HG03521 (cell line): Measurements from ENCODE around the gene ABCA12.
A peak's percentile ranks its signal among the peaks of the same experiment; 100 is the strongest.

ENCODE experiments used
- ATAC-seq: cut with Tn5 transposase; IDR thresholded peaks from one replicate; pipeline ENCODE4 v1.9.1; 2021; ENCODE audit warnings: mild to moderate bottlenecking, moderate library complexity; ENCODE audit not compliant: unreplicated experiment

Gene ABCA12

GRCh38 chr2:215052404-215052803 is 86.0 kb downstream of the ABCA12 start:
- ATAC-seq = no peak

DNA sequence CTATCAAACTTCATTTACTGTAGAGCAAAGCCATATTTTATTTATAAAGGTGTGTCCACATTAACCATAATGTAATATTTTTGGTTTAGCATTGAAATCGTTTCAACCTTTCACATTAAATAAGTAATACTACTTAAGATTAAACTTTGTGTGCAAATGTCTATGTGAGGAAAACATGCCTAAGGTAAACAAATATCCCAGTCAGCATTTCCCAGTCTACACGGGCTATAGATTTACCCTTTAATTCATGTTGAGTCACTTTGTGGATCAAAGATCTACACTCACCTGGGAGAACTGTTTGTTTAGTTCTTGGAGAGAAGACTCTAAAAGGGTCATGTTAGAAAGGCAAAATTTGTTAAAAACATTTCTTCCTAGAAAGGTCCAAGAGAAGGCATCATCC is 89.1 kb downstream of the ABCA12 start:
- ATAC-seq = no peak

DNA sequence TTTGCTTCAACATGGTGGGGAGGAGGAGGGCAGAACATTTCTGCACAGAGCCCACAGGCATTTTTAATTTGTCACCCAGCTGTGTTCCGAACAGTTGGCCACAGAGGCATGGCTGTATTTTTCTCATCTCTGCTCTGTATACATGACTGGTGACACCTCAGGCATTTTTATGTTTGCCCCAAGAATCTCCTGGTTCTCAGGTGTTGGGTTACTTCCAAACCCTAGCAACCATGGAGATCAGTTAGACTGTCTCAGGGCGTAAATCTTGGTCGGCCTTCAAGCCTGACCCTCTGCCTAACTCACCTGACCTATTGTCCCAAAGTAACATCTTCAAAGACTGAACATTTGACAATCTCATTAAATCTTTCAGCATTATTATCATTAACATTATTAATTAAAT is 100.0 kb downstream of the ABCA12 start:
- no peak for ATAC-seq

GRCh38 chr2:215036314-215036713 is 102.1 kb downstream of the ABCA12 start:
- ATAC-seq = no peak

GRCh38 chr2:215034154-215034553 is 104.3 kb downstream of the ABCA12 start:
- no peak for ATAC-seq

DNA sequence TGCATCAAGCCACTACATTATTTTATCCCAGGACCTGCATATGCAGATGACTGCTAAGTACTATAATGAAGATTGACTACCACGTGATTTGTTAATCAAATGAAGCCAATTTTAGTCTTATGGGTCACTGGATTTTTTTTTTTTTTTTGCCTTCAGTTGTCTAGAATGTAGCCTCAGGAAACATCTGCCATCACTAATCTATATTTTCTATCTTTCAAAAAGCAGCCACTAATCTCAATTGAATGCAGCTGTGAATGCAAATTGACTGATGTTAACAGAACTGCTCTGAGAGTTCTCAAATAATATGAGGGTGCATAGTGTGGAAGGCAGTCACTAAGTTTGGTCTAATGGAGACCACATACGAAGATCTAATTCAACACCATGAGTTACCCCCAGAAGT is 106.3 kb downstream of the ABCA12 start:
- ATAC-seq = no peak

- ATAC-seq = no peak
Observed at GRCh38 chr2:215031321-215031720, 107.1 kb downstream of the ABCA12 start.

GRCh38 chr2:215029936-215030335 is 108.5 kb downstream of the ABCA12 start:
- no peak for ATAC-seq

DNA sequence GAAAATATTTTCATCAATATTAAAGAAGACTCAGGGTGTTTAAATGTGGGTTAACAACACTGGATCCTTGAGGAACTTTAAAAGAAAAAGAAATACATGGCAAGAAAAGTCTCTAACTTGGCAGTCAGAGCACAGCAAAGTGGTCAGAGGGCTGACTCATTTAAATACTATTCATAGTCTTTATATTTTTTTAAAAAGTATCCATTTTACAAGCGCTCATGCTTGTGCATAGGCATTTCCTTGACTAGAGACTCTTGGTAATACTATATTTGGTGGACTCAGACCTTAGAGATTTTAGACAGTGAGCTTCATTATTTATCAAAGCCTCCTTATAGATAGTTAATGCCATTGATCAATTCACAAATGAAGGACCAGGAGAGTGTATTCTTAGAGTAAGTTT is 110.2 kb downstream of the ABCA12 start:
- ATAC-seq = no peak

DNA sequence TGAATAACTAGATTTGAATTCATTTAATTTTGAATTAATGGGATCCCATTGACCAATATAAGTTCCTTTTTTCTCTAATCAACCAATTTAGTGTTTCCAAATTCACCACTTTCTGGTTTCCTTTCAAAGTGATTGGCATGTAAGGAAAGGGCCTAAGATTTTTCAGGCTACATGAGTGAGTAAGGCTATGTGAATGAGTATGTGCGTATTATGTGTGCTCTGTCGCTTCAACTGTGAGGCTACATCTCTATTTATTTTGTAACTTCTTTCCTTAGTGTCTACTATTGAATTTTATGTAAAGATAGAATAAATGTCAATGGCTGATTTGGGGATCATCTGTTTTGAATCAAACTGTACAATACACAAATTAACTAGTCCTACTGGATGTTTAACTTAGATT is 110.6 kb downstream of the ABCA12 start:
- no peak for ATAC-seq

DNA sequence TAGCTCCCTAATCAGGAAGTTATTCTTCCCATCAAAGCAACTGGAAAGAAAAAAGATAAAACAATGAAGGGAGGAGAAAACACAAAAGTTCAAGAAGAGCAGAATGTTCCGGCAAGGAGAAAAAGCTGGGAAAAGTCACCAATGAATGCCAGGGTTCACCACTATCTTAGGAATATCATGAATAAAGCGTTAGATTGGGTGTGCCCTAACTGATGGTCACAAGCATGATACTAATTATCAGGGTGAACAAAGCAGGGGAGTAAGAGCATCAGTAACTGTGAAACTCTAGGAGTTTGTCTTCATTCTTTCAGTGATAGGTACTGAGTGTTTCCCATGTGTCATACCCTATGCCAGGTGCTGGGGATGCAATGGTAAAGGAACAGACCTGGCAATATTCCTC is 115.5 kb downstream of the ABCA12 start:
- no peak for ATAC-seq

DNA sequence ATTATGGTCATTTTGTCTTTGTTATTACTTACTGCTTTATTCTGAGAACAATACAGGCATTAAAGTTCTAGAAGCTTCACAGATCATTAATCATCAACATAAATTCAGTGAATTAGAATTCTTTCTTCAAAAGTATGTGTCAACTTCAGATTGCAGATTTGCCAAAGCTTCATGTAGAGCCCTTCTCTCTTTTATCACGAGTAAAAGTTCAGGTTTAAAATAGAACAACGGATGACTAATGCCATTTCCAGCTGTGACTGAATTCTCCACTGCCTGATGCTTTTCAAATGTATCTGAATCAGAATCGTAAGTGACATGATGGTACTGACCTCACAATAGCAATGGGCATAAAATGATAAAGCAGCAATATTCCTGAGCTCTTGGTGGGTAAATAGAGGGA is 116.0 kb downstream of the ABCA12 start:
- no peak for ATAC-seq

- no peak for ATAC-seq
Observed at GRCh38 chr2:215020283-215020682, 118.1 kb downstream of the ABCA12 start.

DNA sequence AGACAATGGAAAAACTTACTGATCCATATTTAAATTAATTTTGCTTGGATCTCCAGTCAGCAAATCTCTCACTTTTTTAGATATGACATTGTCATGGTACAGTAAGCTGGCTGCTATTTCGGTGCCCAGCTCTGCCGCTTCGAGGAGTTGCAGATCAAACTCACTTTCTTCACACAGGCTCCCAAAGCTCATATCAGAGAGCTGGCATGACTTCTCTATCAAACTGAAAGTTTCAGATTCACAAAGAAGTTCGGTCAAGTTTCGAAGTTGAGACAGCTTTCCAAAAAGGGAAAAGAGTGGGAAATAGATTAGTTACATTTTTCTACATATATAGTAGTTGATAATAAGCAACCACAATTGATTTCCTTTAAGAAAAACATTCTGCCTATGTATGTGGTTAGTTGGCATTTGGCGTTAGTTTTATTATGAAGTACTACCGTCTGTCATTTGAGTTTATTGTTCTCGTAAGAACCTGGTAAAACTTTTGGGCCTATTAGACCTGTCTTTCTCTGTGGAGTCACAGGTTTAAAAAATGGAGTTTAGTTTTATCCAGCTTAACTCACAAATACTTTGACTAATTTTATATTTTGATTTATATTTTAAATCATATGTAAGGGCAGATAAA is 118.8 kb downstream of the ABCA12 start:
- ATAC-seq = no peak

GRCh38 chr2:215019085-215019484 is 119.3 kb downstream of the ABCA12 start:
- no peak for ATAC-seq

GRCh38 chr2:215015421-215015820 is 123.0 kb downstream of the ABCA12 start:
- no peak for ATAC-seq

DNA sequence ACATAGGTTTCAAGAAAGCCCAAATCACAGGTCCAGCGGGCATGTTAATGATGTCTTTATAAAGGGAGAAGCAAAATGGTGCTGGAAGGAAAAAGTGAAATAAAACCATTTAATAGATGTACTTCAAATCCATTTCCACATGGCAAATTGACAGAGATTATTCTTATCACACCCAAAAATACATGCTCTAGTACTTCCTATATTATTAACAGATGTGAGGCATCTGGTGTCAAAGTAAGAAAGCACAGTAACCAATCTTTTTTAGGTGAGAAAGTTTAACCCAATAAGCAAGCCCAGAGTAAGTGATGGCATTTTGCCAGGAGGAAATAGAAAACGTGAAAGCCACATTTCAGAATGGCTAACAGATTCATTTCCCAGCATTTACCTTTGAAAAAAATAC is 128.0 kb downstream of the ABCA12 start:
- no peak for ATAC-seq

DNA sequence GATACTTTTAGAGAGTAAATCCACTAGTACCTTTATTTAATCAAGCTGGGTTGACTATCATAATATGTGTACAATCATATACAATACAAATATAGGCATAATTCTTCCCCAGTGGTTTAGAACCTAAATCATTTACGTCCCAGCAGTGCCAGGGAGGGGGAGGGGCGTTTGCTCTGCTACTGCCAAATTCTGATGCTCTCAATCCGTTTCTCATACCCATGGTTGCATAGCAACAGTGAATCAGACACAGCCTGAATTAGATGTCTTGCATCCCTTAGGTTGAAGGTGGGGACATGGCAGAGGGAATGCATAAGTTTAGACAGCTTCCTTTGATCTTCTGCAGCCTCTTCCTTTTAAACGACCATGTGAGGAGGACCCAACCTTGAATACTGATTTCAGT is 135.4 kb downstream of the ABCA12 start:
- ATAC-seq = no peak

DNA sequence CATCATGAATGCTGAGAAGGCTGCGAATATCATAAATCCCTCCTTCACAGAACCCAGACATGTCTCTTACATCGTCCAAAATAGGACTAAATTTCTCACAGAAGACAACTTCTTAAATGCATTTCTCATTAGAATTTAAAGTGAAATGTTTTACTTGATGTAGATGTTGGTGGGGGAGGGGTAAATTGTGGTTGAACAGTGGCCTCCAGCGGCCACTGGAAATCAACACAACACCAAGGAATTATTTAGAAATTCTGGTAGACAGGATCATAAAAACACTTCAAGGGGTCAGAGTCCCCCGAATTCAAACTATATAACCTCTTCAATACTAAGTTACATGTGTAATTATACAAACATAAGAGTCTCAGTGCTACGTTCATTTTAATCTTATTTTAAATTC is 135.9 kb downstream of the ABCA12 start:
- ATAC-seq = no peak

GRCh38 chr2:215000721-215001120 is 137.7 kb downstream of the ABCA12 start:
- ATAC-seq = no peak

DNA sequence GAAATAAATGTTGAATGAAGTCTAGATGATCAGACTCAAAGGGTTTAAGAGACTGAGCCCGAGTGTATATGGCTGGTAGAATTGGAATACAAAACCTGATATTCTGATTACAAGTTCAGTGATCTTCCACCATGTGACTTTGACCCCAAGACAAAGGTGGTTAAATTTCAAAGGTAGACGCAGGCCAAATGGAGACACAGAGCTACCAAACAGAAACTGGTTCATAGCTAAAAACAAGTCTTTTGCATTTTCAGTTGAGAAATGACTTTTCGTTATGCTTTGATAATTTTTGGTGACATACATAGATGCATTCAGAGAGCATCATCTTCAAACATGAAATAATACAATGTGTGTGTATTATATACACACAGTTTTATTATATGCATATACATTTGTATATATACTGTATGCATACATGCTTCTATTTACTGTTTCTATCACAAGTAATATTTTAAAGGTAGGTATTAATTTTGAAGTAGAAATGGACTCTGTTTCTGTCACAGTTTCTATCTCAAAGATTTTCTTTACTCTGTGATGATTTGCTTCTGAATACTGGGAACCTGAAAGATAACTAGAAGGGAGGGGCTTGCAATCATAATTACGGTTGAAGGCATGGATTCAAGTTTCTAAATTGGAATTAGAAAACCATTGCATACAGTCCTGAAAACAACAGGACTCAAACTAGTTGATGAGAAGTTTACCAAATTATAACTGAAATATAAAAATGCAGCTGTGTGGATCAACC is 142.3 kb downstream of the ABCA12 start:
- ATAC-seq = peak; percentile 95

- no peak for ATAC-seq
Observed at GRCh38 chr2:214995409-214995808, 143.0 kb downstream of the ABCA12 start.

DNA sequence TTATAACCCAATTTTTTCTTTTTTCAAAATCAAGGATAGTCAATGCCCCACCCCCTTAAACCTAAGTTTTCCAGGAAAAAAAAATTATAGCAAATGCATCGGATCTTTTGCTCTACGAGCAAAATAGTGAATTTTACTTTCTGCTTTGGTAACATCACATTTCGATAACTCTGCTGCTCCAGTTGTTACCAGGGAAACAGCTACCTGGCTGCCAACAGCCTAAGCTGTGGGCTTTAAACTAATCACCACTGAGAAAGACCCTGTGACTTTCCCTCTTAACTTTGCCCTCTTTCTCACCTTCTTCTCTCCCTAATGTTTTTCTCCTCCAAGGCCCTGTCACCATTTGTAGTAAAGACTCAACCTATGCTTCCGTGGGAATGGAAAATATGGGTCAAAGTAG is 145.5 kb downstream of the ABCA12 start:
- no peak for ATAC-seq
